ENCODE measurements around the gene ACHE.

DNA sequence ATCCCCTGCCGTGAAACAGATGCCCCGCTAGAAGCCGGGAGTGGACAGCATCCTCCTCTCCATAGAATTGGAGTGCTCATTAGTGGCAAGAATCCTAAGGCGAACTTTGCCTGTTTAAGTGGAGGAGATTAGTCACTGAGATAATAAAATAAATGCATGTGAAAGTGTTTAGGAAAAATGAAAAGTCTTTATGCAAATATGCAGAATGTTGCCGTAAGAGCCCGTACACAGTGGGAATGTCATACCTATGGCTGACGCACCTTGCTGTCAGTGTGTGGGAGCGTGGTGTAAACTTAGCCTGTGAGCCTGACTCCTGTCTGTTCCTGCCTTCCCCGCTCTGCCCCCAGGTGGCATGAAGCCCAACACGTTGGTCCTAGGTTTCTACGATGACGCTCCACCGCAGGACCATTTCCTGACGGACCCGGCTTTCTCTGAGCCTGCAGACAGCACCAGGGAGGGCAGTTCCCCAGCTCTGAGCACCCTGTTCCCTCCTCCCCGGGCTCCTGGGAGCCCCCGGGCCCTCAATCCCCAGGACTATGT is 30.2 kb downstream of the ACHE start:
- no peak for TF ChIP-seq YY1 (IDR thresholded peaks at IDR 0.05; ENCODE audit: insufficient read depth, insufficient read length)
- TF ChIP-seq SUZ12 (IDR thresholded peaks at IDR 0.05; ENCODE audit: extremely low read depth, insufficient read depth, insufficient read length): no peak

Data from NT2/D1 (cell line).